GM12872 (cell line): ENCODE data around the gene DNAI7.

Source experiments
- CTCF ChIP-seq: IDR thresholded peaks from 3 replicates; pipeline ENCODE4 v1.5.1; 2011; ENCODE audit warnings: low read depth, mild to moderate bottlenecking, low read length, moderate library complexity; ENCODE audit not compliant: insufficient read depth

Gene DNAI7

GRCh38 chr12:25119020-25119419 is 75.9 kb downstream of the DNAI7 start:
- TF ChIP-seq CTCF = peak; percentile 34; the same call in 2 of the 3 replicates

DNA sequence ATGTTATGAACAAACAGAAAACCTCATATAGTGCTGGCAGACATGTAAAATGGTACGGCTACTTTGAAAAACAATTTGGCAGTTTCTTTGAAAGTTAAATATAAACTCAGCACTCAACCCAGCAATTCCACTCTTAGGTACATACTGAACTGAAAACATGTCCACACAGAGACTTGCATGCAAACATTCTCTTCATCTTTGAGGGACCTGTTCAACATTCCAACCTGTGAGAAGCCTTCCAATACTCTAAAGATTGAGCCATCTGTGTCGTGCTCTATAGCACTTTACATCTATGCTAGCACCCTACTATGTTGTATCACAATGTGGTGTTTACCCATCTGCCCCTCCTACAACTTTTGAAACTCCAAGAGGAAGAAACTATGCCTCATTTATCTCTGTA is 79.3 kb downstream of the DNAI7 start:
- no peak for TF ChIP-seq CTCF

DNA sequence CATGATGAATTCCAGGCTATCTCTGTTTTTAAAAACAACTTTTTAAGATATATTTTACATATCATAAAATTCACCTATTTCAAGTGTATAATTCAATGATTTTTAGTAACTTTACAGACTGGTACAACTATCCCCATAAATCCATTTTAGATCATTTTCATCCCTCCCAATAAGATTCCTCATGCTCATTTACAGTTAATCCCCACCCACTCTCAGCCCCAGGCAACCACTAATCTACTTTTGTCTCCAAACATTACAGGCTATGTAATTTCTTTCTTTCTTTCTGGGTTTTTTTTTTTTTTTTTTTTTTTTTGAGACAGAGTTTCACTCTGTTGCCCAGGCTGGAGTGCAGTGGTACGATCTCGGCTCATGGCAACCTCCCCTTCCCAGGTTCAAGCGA is 81.3 kb downstream of the DNAI7 start:
- TF ChIP-seq CTCF = no peak

DNA sequence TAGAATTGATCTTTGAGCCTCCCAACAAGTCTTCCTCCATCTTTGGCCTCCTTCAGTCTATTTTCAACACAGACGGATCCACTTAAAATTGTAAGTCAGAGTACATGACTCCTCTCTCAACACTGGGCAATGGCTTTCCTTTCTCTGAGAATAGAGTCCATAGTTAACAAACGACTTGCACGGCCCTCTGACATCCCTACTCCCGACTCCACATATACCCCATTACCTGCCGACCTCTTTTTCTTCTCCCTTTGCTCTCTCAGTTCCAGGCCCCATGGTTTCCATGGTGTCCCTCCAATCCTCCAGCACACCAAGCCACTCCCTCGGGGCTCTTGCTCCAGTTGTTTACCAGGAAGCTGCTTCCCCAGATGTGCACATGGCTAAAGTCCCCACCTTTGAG is 84.7 kb downstream of the DNAI7 start:
- no peak for TF ChIP-seq CTCF

DNA sequence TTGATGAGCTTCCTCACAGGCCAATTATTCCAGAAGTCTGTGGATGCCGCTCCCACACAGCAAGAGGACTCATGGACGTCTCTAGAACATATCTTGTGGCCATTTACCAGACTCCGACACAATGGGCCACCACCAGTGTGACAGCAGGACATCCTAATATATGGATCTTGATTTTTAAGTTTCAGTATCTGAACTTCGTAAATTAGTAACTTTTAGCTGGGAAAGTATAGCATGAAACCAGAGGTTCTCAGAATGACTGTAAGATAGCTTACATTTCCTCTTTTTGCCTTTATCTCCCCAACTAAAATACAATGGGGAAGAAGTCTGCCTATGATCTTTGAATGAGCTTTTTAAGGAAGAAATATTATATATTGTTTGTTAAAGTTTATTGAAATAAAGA is 87.0 kb downstream of the DNAI7 start:
- TF ChIP-seq CTCF = no peak

DNA sequence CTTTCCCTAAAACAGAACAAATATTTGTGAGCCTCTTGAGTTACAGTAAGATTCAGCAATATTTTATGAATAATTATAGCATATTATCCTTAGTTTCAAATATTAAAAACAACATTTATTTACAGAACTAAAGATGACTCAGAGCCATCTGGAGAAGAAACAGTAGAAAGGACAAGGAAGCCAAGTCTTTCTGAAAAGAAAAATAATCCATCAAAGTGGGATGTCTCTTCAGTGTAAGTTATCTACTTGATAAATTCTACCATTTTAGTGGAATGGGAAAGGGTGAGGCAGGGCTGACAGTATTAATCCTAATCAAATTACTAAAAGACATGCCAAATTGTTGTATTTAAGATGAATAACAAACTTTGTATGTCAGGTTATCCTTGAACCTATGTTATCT is 88.1 kb downstream of the DNAI7 start:
- TF ChIP-seq CTCF = no peak

DNA sequence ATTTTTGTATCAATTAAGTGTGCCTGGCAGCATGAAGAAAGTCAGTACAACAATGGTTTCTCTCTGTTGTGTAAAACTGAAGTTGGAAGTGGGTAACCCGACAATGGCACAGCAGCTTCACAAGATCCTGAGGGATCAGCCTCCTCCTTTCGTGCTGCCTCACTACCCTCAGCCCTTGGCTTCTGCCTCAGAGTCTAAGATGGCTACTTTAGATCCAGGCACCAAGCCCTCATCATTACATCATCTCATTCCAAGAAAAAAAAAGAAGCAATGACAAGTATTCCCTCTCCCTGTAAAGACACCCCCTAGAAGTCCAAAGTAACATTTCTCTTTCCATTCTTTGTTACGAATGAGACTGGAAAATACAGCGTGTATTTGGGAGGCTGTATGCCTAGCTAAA is 92.6 kb downstream of the DNAI7 start:
- no peak for TF ChIP-seq CTCF

- no peak for TF ChIP-seq CTCF
These were observed 93.9 kb downstream of the DNAI7 start for GRCh38 chr12:25101092-25101445.
